Activated CD8-positive, alpha-beta memory T cell treated with anti-CD3 and anti-CD28 coated beads for 1 hour (primary cell): ENCODE results near the gene SPTBN2.
"Not testable (repeated sequence)": the region's sequence is repeated elsewhere in the genome, so short reads cannot be mapped to it uniquely, and the experiment has no call there.

Experiments used
- DNase-seq, 2 donors: peaks; one replicate each; pipeline ENCODE4 v3.0.0-alpha.2; 2020; ENCODE audit warnings: low read depth in 1 of 2; ENCODE audit errors: extremely low read depth in 1 of 2

The SPTBN2 gene

GRCh38 chr11:66646828-66647227 lies 82.2 kb downstream of the SPTBN2 start:
- DNase-seq, result no peak

GRCh38 chr11:66643745-66644437 lies 85.1 kb downstream of the SPTBN2 start:
- DNase-seq, result no peak

GRCh38 chr11:66641834-66642233 lies 87.2 kb downstream of the SPTBN2 start:
- no peak for DNase-seq

GRCh38 chr11:66639814-66640340 lies 89.1 kb downstream of the SPTBN2 start:
- not testable (repeated sequence) for DNase-seq

GRCh38 chr11:66639066-66639813 lies 89.8 kb downstream of the SPTBN2 start:
- peak in 1 of 2 donors; percentile 15 for DNase-seq

GRCh38 chr11:66638177-66639065 lies 90.6 kb downstream of the SPTBN2 start, which contains the start of gene RBM4:
RBM4 (plus strand) TSS chr11:66638703; CDS start chr11:66639712, 1,009 bp downstream.
- DNase-seq, result peak; percentile 80 to 95

GRCh38 chr11:66637557-66638176 lies 91.3 kb downstream of the SPTBN2 start:
- no peak for DNase-seq

GRCh38 chr11:66636411-66636810 lies 92.6 kb downstream of the SPTBN2 start:
- DNase-seq, result no peak
